HEK293 (cell line): ENCODE measurements around the gene UNG.

Experiments used
- FEZF1 ChIP-seq: fragments of 450-650 bp; formaldehyde crosslinking; IDR thresholded peaks from 2 replicates; pipeline ENCODE4 v1.5.1; 2016; ENCODE audit warnings: missing biosample characterization, missing genetic modification characterization
- GLI4 ChIP-seq: fragments of 450-650 bp; formaldehyde crosslinking; IDR thresholded peaks from 2 replicates; pipeline ENCODE4 v1.5.1; 2016; ENCODE audit warnings: missing biosample characterization, missing genetic modification characterization
- KLF1 ChIP-seq: fragments of 450-650 bp; formaldehyde crosslinking; IDR thresholded peaks from 2 replicates; pipeline ENCODE4 v1.5.1; 2016; ENCODE audit warnings: missing biosample characterization, missing genetic modification characterization
- KLF16 ChIP-seq: fragments of 450-650 bp; formaldehyde crosslinking; IDR thresholded peaks from 2 replicates; pipeline ENCODE4 v1.5.1; 2017; ENCODE audit warnings: missing biosample characterization, missing genetic modification characterization
- MEIS1 ChIP-seq: sonication (generic); formaldehyde crosslinking; IDR thresholded peaks from 2 replicates; pipeline ENCODE4 v1.8.1; 2022; ENCODE audit warnings: missing genetic modification reagents, mild to moderate bottlenecking, borderline replicate concordance
- SETDB1 ChIP-seq: IDR thresholded peaks from one replicate; pipeline ENCODE4 v1.6.1; 2017; ENCODE audit warnings: mild to moderate bottlenecking, low read length, moderate library complexity, mixed read lengths; ENCODE audit not compliant: insufficient read length
- WT1 ChIP-seq: fragments of 450-650 bp; formaldehyde crosslinking; IDR thresholded peaks from 2 replicates; pipeline ENCODE4 v1.5.1; 2016; ENCODE audit warnings: missing biosample characterization, missing genetic modification characterization
- ZBTB10 ChIP-seq: fragments of 450-650 bp; formaldehyde crosslinking; IDR thresholded peaks from 2 replicates; pipeline ENCODE4 v1.5.1; 2016; ENCODE audit warnings: missing biosample characterization, missing genetic modification characterization
- ZBTB6 ChIP-seq: fragments of 450-650 bp; formaldehyde crosslinking; IDR thresholded peaks from 2 replicates; pipeline ENCODE4 v1.5.1; 2017; ENCODE audit warnings: missing biosample characterization, missing genetic modification characterization
- ZIC2 ChIP-seq: fragments of 450-650 bp; formaldehyde crosslinking; IDR thresholded peaks from 2 replicates; pipeline ENCODE4 v1.5.1; 2016; ENCODE audit warnings: missing biosample characterization, missing genetic modification characterization
- ZNF146 ChIP-seq: fragments of 450-650 bp; formaldehyde crosslinking; IDR thresholded peaks from 2 replicates; pipeline ENCODE4 v1.5.1; 2016; ENCODE audit warnings: missing biosample characterization, missing genetic modification characterization
- ZNF16 ChIP-seq: fragments of 450-650 bp; formaldehyde crosslinking; IDR thresholded peaks from 2 replicates; pipeline ENCODE4 v1.5.1; 2016; ENCODE audit warnings: low read depth, missing biosample characterization, missing genetic modification characterization
- ZNF202 ChIP-seq: fragments of 450-650 bp; formaldehyde crosslinking; IDR thresholded peaks from 2 replicates; pipeline ENCODE4 v1.5.1; 2016; ENCODE audit warnings: missing biosample characterization, missing genetic modification characterization, borderline replicate concordance
- ZNF274 ChIP-seq, 2 experiments: fragments of 200-500 bp in 1 of 2; fragments of 450-650 bp in 1 of 2; sonication (Bioruptor generic) in 1 of 2; formaldehyde crosslinking in 1 of 2; IDR thresholded peaks; 2 replicates each; pipeline versions ENCODE4 v1.5.1 to v1.6.1; 2014 to 2016; ENCODE audit warnings: borderline replicate concordance in 1 of 2, inconsistent platforms in 1 of 2, low read length in 1 of 2, missing biosample characterization in 1 of 2, missing genetic modification characterization in 1 of 2
- ZNF280C ChIP-seq: fragments of 450-650 bp; formaldehyde crosslinking; IDR thresholded peaks from 2 replicates; pipeline ENCODE4 v1.5.1; 2016; ENCODE audit warnings: missing biosample characterization, missing genetic modification characterization
- ZNF362 ChIP-seq: fragments of 450-650 bp; formaldehyde crosslinking; IDR thresholded peaks from 2 replicates; pipeline ENCODE4 v1.5.1; 2016; ENCODE audit warnings: missing biosample characterization, missing genetic modification characterization
- ZNF585B ChIP-seq: fragments of 450-650 bp; formaldehyde crosslinking; IDR thresholded peaks from 2 replicates; pipeline ENCODE4 v1.5.1; 2016; ENCODE audit warnings: missing biosample characterization, missing genetic modification characterization
- ZNF645 ChIP-seq: fragments of 450-650 bp; formaldehyde crosslinking; IDR thresholded peaks from 2 replicates; pipeline ENCODE4; 2016; ENCODE audit warnings: missing biosample characterization, missing genetic modification characterization
- ZNF670 ChIP-seq: fragments of 450-650 bp; formaldehyde crosslinking; IDR thresholded peaks from 2 replicates; pipeline ENCODE4 v1.5.1; 2016; ENCODE audit warnings: missing biosample characterization, missing genetic modification characterization, low read depth
- ZNF785 ChIP-seq: fragments of 450-650 bp; formaldehyde crosslinking; IDR thresholded peaks from 2 replicates; pipeline ENCODE4 v1.5.1; 2016; ENCODE audit warnings: missing biosample characterization, missing genetic modification characterization

The UNG gene

GRCh38 chr12:109098183-109098604, 797 bp downstream of the UNG start (continued):
- TF ChIP-seq ZNF585B (tag by site-specific recombination) = no peak
- TF ChIP-seq ZNF202 = no peak
- no peak for TF ChIP-seq ZNF16
- TF ChIP-seq ZBTB6 (tag by site-specific recombination) = no peak
- TF ChIP-seq FEZF1 = peak; percentile 38
- 0 out of 2 replicates have a peak, but pooled peaks have one; percentile 16 for TF ChIP-seq ZBTB10
- TF ChIP-seq ZNF274 (IDR thresholded peaks at IDR 0.05; ENCODE audit: low read length) = no peak
- no peak for TF ChIP-seq ZNF274 (tag by site-specific recombination; IDR thresholded peaks at IDR 0.05; ENCODE audit: borderline replicate concordance)
- TF ChIP-seq KLF1 (tag by site-specific recombination) = no peak; the same call in 1 of the 2 replicates
- no peak for TF ChIP-seq ZNF645 (tag by site-specific recombination)
- TF ChIP-seq GLI4 (tag by site-specific recombination) = 0 out of 2 replicates have a peak, but pooled peaks have one; percentile 59
- no peak for TF ChIP-seq SETDB1
- no peak for TF ChIP-seq ZNF146 (tag by site-specific recombination)
- no peak for TF ChIP-seq ZNF362 (tag by site-specific recombination)
- peak; percentile 55; the same call in 1 of the 2 replicates for TF ChIP-seq KLF16 (tag by site-specific recombination)
- TF ChIP-seq MEIS1 = no peak
- peak; percentile 47 for TF ChIP-seq ZIC2 (tag by site-specific recombination)
- TF ChIP-seq WT1 (tag by site-specific recombination) = no peak
- no peak for TF ChIP-seq ZNF670 (tag by site-specific recombination)
- no peak for TF ChIP-seq ZNF280C (tag by site-specific recombination)
- no peak for TF ChIP-seq ZNF785 (tag by site-specific recombination)
- TF ChIP-seq, all 188 proteins: peak for 21
